ENCODE results near the gene TIPIN. TPM values are rescaled to one million over a fixed set of nuclear protein-coding genes. Genes with fewer than 3 reads are reported as not detected.
A peak's percentile ranks its signal among the peaks of the same experiment; 100 is the strongest.

Gene TIPIN
- total RNA-seq, 1 experiment from 2014 or later, result 22.8 TPM

DNA sequence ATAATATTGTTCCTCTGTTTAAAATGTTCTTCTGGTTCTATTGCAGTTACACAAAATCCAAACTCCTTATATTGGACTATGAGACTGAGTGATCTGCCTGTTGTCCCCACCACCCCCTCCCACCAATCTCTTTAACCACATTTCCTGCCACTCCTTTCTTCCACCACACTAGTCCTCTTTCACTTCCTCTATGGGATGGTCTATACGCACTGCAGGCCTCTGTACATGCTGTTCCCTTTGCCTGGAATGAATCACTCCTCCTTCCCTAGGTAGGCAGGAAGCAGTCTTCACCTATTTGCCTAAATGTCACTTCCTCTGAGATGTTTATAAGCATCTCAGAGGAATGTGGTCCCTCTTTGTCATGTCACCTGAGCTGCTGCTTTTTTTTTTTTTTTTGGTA is 34.2 kb upstream of the TIPIN start:
- BruUV-seq (replicated peaks), result no TSS peak
- DNase-seq, result no peak
- Histone ChIP-seq H3K4me1 (no peaks in the 10 kb centered on the region), H3K4me3 (ENCODE audit: low read depth, low read length) (no peak overlapping the region), H3K36me3 (ENCODE audit: control insufficient read depth, insufficient read depth, low read length) (no peaks in the 10 kb centered on the region), H3K27me3 (replicated peaks; ENCODE audit: control insufficient read depth, insufficient read depth, low read length) (no peaks in the 10 kb centered on the region), H3K9me3 (no peaks in the 10 kb centered on the region)
- Mint-ChIP-seq H3K9me3 (ENCODE audit: unreplicated experiment) (no peaks in the 10 kb centered on the region), H3K36me3 (ENCODE audit: insufficient read depth, unreplicated experiment) (peaks cover 35% of the 10 kb centered on the region), H3K4me3 (ENCODE audit: unreplicated experiment) (no peak overlapping the region), H3K27me3 (ENCODE audit: insufficient read depth, unreplicated experiment) (no peaks in the 10 kb centered on the region), H3K27ac (ENCODE audit: unreplicated experiment) (no peak overlapping the region), H3K4me1 (ENCODE audit: low read depth, unreplicated experiment) (peaks cover 4% of the 10 kb centered on the region)
- POLR2A ChIA-PET, result no interaction called here
- TF ChIP-seq, protein P1, sequence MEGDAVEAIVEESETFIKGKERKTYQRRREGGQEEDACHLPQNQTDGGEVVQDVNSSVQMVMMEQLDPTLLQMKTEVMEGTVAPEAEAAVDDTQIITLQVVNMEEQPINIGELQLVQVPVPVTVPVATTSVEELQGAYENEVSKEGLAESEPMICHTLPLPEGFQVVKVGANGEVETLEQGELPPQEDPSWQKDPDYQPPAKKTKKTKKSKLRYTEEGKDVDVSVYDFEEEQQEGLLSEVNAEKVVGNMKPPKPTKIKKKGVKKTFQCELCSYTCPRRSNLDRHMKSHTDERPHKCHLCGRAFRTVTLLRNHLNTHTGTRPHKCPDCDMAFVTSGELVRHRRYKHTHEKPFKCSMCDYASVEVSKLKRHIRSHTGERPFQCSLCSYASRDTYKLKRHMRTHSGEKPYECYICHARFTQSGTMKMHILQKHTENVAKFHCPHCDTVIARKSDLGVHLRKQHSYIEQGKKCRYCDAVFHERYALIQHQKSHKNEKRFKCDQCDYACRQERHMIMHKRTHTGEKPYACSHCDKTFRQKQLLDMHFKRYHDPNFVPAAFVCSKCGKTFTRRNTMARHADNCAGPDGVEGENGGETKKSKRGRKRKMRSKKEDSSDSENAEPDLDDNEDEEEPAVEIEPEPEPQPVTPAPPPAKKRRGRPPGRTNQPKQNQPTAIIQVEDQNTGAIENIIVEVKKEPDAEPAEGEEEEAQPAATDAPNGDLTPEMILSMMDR (IDR thresholded peaks at IDR 0.05; ENCODE audit: insufficient read depth in 1 of 2, low read depth in 1 of 2, low read length in 1 of 2, severe bottlenecking in 1 of 2, unreplicated experiment in 1 of 2), result no peak
- intact Hi-C loops (cut with micrococcal nuclease; ENCODE audit: unreplicated experiment), result no loop called here
- CTCF ChIA-PET, result interaction anchor here (0.6 kb wide), 1 partner anchor 490 kb away, joined by 3 read pairs; no protein-coding TSS in a partner anchor

DNA sequence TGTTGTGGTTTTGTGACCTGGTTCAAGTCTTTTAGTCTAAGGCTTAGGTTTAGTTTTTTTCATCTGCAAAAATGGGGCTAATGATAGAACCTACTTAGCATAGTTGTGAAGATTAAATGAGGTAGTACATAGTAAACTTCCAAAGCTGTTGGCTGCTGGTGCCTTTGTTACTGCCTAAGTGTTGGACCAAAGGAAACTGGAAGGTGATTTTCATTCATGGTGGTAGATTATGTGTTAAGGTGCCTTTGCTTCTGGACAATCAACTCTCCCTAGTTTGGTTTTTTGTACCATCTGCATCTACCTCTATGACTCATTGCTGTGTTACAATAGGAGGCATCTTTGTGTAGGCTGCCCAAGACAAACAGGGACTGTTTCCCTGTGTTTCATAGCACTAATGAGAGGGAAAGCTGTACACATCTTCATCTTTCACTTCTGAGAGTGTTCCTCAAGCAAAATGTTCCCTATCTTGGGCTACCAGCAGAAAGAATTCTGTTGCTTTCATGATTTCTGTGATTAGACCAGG is 33.4 kb upstream of the TIPIN start:
- H3K36me3 Mint-ChIP-seq (ENCODE audit: insufficient read depth, unreplicated experiment), result peaks cover 29% of the 10 kb centered on the region
- intact Hi-C loops (cut with micrococcal nuclease; ENCODE audit: unreplicated experiment), result loop anchor here (5.0 kb wide), 1 partner anchor 82 kb away; no protein-coding TSS in a partner anchor
- H3K4me3 Mint-ChIP-seq (ENCODE audit: unreplicated experiment), result no peak overlapping the region
- TF ChIP-seq, protein P1 (IDR thresholded peaks at IDR 0.05; ENCODE audit: insufficient read depth in 1 of 2, low read depth in 1 of 2, low read length in 1 of 2, severe bottlenecking in 1 of 2, unreplicated experiment in 1 of 2), result no peak
- Histone ChIP-seq H3K4me3 (ENCODE audit: low read depth, low read length) (no peak overlapping the region), H3K4me1 (no peaks in the 10 kb centered on the region), H3K27me3 (replicated peaks; ENCODE audit: control insufficient read depth, insufficient read depth, low read length) (no peaks in the 10 kb centered on the region), H3K36me3 (ENCODE audit: control insufficient read depth, insufficient read depth, low read length) (no peaks in the 10 kb centered on the region), H3K9me3 (no peaks in the 10 kb centered on the region)
- H3K27ac Mint-ChIP-seq (ENCODE audit: unreplicated experiment), result no peak overlapping the region
- H3K4me1 Mint-ChIP-seq (ENCODE audit: low read depth, unreplicated experiment), result peaks cover 4% of the 10 kb centered on the region
- DNase-seq, result no peak
- CTCF ChIA-PET, result interaction anchor here (0.6 kb wide), 1 partner anchor 491 kb away, joined by 3 read pairs; no protein-coding TSS in a partner anchor
- BruUV-seq (replicated peaks), result no TSS peak
- H3K27me3 Mint-ChIP-seq (ENCODE audit: insufficient read depth, unreplicated experiment), result no peaks in the 10 kb centered on the region
- POLR2A ChIA-PET, result no interaction called here
- H3K9me3 Mint-ChIP-seq (ENCODE audit: unreplicated experiment), result no peaks in the 10 kb centered on the region

DNA sequence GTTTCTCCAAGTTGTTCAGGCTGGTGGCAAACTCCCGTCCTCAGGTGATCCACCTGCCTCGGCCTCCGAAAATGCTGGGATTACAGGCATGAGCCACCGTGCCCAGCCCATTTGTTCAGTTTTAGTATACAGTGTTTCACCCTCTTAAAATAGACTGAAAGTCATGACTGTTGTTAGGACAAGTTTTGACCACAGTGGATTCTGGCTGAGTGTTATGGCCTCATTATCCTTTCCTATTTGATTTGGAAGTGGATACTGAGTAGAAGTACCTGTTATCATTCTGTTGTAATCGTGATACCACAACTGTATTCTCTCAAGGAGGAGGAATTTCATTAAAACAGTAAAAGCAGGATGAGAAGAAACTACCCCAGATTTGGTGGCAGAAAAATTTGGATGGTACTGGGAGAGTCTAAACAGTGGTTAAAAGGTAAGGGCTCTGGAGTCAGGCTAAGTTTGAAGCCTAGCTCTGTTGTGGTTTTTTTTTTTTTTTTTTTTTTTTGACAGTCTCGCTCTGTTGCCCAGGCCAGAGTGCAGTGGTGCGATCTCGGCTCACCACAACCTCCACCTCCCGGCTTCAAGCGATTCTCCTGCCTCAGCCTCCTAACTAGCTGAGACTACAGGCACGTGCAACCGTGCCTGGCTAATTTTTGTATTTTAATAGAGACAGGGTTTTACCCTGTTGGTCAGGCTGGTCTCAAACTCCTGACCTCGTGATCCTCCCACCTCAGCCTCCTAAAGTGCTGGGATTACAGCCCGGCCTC is 32.8 kb upstream of the TIPIN start:
- Mint-ChIP-seq H3K36me3 (ENCODE audit: insufficient read depth, unreplicated experiment) (peaks cover 29% of the 10 kb centered on the region), H3K4me3 (ENCODE audit: unreplicated experiment) (peak overlapping the region; percentile 91), H3K4me1 (ENCODE audit: low read depth, unreplicated experiment) (peaks cover 4% of the 10 kb centered on the region), H3K27me3 (ENCODE audit: insufficient read depth, unreplicated experiment) (no peaks in the 10 kb centered on the region), H3K9me3 (ENCODE audit: unreplicated experiment) (no peaks in the 10 kb centered on the region), H3K27ac (ENCODE audit: unreplicated experiment) (no peak overlapping the region)
- TF ChIP-seq, protein P1 (IDR thresholded peaks at IDR 0.05; ENCODE audit: insufficient read depth in 1 of 2, low read depth in 1 of 2, low read length in 1 of 2, severe bottlenecking in 1 of 2, unreplicated experiment in 1 of 2), result no peak
- CTCF ChIA-PET, result interaction anchor here (0.6 kb wide), 1 partner anchor 15 kb away, joined by 3 read pairs; no protein-coding TSS in a partner anchor
- Histone ChIP-seq H3K27me3 (replicated peaks; ENCODE audit: control insufficient read depth, insufficient read depth, low read length) (no peaks in the 10 kb centered on the region), H3K4me3 (ENCODE audit: low read depth, low read length) (no peak overlapping the region), H3K9me3 (no peaks in the 10 kb centered on the region), H3K36me3 (ENCODE audit: control insufficient read depth, insufficient read depth, low read length) (no peaks in the 10 kb centered on the region), H3K4me1 (no peaks in the 10 kb centered on the region)
- intact Hi-C loops (cut with micrococcal nuclease; ENCODE audit: unreplicated experiment), result loop anchor here (5.0 kb wide), 1 partner anchor 83 kb away; no protein-coding TSS in a partner anchor
- POLR2A ChIA-PET, result no interaction called here
- no peak for DNase-seq
- BruUV-seq (replicated peaks), result no TSS peak

Data from Caco-2 (cell line).